ENCODE results near the gene YWHAQ. TPM values are rescaled to one million over a fixed set of nuclear protein-coding genes. Genes with fewer than 3 reads are reported as not detected.

Gene YWHAQ
- total RNA-seq, 1 donor from 2014 or later: 284 TPM

GRCh38 chr2:9674891-9675414 is 44.2 kb upstream of the YWHAQ start:
- DNase-seq (ENCODE audit: low read depth): no peak
- H3K36me3 ChIP-seq (ENCODE audit: control insufficient read depth, insufficient read depth, low read length): no peaks in the 10 kb centered on the region
- no peaks in the 10 kb centered on the region for H3K27me3 ChIP-seq (ENCODE audit: control insufficient read depth, insufficient read depth, low read length)
- no peak overlapping the region for H3K4me3 ChIP-seq (ENCODE audit: low read depth, low read length)
- TF ChIP-seq, protein P1, sequence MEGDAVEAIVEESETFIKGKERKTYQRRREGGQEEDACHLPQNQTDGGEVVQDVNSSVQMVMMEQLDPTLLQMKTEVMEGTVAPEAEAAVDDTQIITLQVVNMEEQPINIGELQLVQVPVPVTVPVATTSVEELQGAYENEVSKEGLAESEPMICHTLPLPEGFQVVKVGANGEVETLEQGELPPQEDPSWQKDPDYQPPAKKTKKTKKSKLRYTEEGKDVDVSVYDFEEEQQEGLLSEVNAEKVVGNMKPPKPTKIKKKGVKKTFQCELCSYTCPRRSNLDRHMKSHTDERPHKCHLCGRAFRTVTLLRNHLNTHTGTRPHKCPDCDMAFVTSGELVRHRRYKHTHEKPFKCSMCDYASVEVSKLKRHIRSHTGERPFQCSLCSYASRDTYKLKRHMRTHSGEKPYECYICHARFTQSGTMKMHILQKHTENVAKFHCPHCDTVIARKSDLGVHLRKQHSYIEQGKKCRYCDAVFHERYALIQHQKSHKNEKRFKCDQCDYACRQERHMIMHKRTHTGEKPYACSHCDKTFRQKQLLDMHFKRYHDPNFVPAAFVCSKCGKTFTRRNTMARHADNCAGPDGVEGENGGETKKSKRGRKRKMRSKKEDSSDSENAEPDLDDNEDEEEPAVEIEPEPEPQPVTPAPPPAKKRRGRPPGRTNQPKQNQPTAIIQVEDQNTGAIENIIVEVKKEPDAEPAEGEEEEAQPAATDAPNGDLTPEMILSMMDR (IDR thresholded peaks at IDR 0.05; ENCODE audit: insufficient read depth, low read length, poor library complexity, severe bottlenecking): no peak

- DNase-seq (ENCODE audit: low read depth): no peak
- no peaks in the 10 kb centered on the region for H3K36me3 ChIP-seq (ENCODE audit: control insufficient read depth, insufficient read depth, low read length)
- TF ChIP-seq, protein P1 (IDR thresholded peaks at IDR 0.05; ENCODE audit: insufficient read depth, low read length, poor library complexity, severe bottlenecking): no peak
Measured at GRCh38 chr2:9673914-9674481, 43.2 kb upstream of the YWHAQ start.

DNA sequence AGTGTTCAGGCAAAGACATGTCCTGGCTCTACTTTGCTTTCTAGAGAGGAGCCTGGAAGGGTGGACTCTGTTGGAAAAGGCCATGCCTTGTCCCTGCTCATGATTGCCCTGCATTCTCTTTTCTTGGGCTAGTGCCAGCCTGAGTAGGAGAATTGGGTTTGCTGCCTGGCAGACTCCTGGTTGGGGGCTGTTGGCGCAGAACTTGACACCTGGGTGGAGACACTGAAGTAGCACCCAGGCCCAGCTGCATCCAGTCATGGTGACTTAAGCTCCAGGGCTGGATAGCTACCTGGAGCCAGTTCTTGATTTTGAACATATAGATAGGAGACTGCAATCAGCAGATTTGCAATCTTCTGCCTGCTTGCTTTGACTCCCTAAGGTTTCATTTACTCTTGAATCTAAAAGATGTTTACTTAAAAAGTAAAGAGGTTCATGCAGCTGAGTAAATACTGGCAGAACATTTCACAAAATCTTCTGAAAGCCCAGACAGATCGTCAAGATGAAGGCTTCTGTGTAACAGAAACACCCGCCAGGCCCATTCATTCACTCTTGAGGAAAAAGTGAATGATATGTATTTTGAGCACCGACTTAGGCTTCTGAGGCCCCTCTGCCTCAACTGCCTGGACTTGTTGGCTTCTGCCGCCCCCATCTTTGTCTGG is 38.0 kb upstream of the YWHAQ start:
- H3K36me3 ChIP-seq (ENCODE audit: control insufficient read depth, insufficient read depth, low read length): no peaks in the 10 kb centered on the region
- no peaks in the 10 kb centered on the region for H3K27me3 ChIP-seq (ENCODE audit: control insufficient read depth, insufficient read depth, low read length)
- no peak for DNase-seq (ENCODE audit: low read depth)
- TF ChIP-seq, protein P1 (IDR thresholded peaks at IDR 0.05; ENCODE audit: insufficient read depth, low read length, poor library complexity, severe bottlenecking): no peak
- H3K4me3 ChIP-seq (ENCODE audit: low read depth, low read length): no peak overlapping the region

More at GRCh38 chr2:9673914-9674481, 43.2 kb upstream of the YWHAQ start:
- Histone ChIP-seq H3K4me3 (ENCODE audit: low read depth, low read length) (no peak overlapping the region), H3K27me3 (ENCODE audit: control insufficient read depth, insufficient read depth, low read length) (no peaks in the 10 kb centered on the region)

- Histone ChIP-seq H3K4me3 (ENCODE audit: low read depth, low read length) (no peak overlapping the region), H3K36me3 (ENCODE audit: control insufficient read depth, insufficient read depth, low read length) (no peaks in the 10 kb centered on the region), H3K27me3 (ENCODE audit: control insufficient read depth, insufficient read depth, low read length) (no peaks in the 10 kb centered on the region)
- TF ChIP-seq, protein P1 (IDR thresholded peaks at IDR 0.05; ENCODE audit: insufficient read depth, low read length, poor library complexity, severe bottlenecking): no peak
- DNase-seq (ENCODE audit: low read depth): no peak
Measured at GRCh38 chr2:9667826-9668225, 37.0 kb upstream of the YWHAQ start.

DNA sequence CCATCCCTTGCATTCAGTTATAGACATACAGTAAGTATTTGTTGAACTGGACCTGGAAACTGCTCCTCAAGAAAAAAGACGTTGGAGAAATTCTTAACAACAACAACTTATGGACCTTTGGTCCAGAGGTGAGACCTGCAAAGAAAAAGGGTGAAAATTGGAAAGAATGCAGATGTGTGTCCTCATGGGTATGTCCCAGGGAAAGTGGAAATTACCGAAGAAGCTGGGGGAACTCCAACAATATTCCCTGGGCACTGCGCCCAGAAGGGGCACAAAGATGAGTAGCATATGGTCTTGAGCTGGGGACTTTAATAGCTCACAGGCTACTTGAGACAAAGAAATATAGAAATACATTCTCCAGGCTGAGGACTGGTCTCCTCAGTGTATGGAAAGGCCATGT is 35.5 kb upstream of the YWHAQ start:
- Histone ChIP-seq H3K36me3 (ENCODE audit: control insufficient read depth, insufficient read depth, low read length) (no peaks in the 10 kb centered on the region), H3K4me3 (ENCODE audit: low read depth, low read length) (no peak overlapping the region), H3K27me3 (ENCODE audit: control insufficient read depth, insufficient read depth, low read length) (no peaks in the 10 kb centered on the region)
- DNase-seq (ENCODE audit: low read depth): no peak
- TF ChIP-seq, protein P1 (IDR thresholded peaks at IDR 0.05; ENCODE audit: insufficient read depth, low read length, poor library complexity, severe bottlenecking): no peak

Measured in kidney epithelial cell (primary cell).